Breast epithelium (tissue), 4 donors: ENCODE measurements around the gene MRPL43. TPM values are rescaled to one million over a fixed set of nuclear protein-coding genes. Genes with fewer than 3 reads are reported as not detected.
A peak's percentile ranks its signal among the peaks of the same experiment; 100 is the strongest.

Source experiments
- DNase-seq, 2 donors: peaks; one replicate each; pipeline ENCODE4 v3.0.0-alpha.2; 2019; ENCODE audit warnings: low spot score in 2 of 2
- H3K27ac ChIP-seq, 2 donors: fragments of 200-600 bp; sonication (generic) in 1 of 2; one replicate each; pipeline ENCODE4 v1.5.1; 2016 to 2019; ENCODE audit warnings: mild to moderate bottlenecking in 1 of 2
- H3K27me3 ChIP-seq, 2 donors: fragments of 200-600 bp; sonication (generic) in 1 of 2; one replicate each; pipeline versions ENCODE4 v1.5.1 to v1.6.0; 2017 to 2019; ENCODE audit warnings: control low read depth in 1 of 2, mild to moderate bottlenecking in 1 of 2
- H3K36me3 ChIP-seq: fragments of 200-600 bp; one replicate; pipeline ENCODE4 v1.5.1; 2019
- H3K4me1 ChIP-seq, 2 donors: fragments of 200-600 bp; sonication (generic); one replicate each; pipeline ENCODE4 v1.5.1; 2016 to 2019; ENCODE audit warnings: control low read depth in 1 of 2
- H3K4me3 ChIP-seq, 3 donors: fragments of 200-600 bp; sonication (generic); 1 replicate in 2 of 3; 2 replicates in 1 of 3; pipeline ENCODE4 v1.5.1; 2016 to 2019; ENCODE audit warnings: mild to moderate bottlenecking in 3 of 3, moderate library complexity in 2 of 3
- H3K9me3 ChIP-seq, 2 donors: fragments of 200-600 bp; sonication (generic) in 1 of 2; one replicate each; pipeline ENCODE4 v1.5.1; 2016 to 2019; ENCODE audit warnings: control low read depth in 1 of 2
- POLR2A ChIP-seq: fragments of 450-650 bp; IDR thresholded peaks from one replicate; pipeline ENCODE4 v1.6.1; 2016; ENCODE audit warnings: antibody characterized with exemption, mild to moderate bottlenecking, moderate library complexity
- POLR2AphosphoS5 ChIP-seq, 3 donors: sonication (generic); formaldehyde crosslinking; IDR thresholded peaks; one replicate each; pipeline ENCODE4 v1.6.1; 2017; ENCODE audit warnings: antibody characterized with exemption in 3 of 3
- intact Hi-C: fragments of 100-400 bp; cut with DNase I; formaldehyde crosslinking; loops from one replicate; pipeline ENCODE4 v1.15.1; 2023; ENCODE audit warnings: low total_unique reads
- total RNA-seq, 3 donors: library from RNA; depleted of rRNA; stranded (reverse); fragments of >200 nt; gene quantifications; one replicate each; pipeline ENCODE4 v1.1.0, GENCODE V29; 2016
- TF ChIP-seq, protein P1 (sequence below), 3 donors: fragments of 450-650 bp; IDR thresholded peaks; one replicate each; pipeline ENCODE4 v1.5.1; 2016 to 2017; ENCODE audit warnings: antibody characterized with exemption in 3 of 3, mild to moderate bottlenecking in 3 of 3, moderate library complexity in 3 of 3

MRPL43 gene
- total RNA-seq, 3 donors from 2014 or later: 75.4 to 104 (median 84.6) TPM

GRCh38 chr10:100970076-100970913 is 17.0 kb downstream of the MRPL43 start:
- Histone ChIP-seq H3K27ac (no peak overlapping the region), H3K36me3 (no peaks in the 10 kb centered on the region), H3K27me3 (no peaks in the 10 kb centered on the region), H3K4me1 (no peaks in the 10 kb centered on the region), H3K4me3 (peak overlapping the region; percentile 46 to 74 (median 71)), H3K9me3 (no peaks in the 10 kb centered on the region)
- peak in 1 of 2 donors; percentile 20 for DNase-seq
- intact Hi-C loops: no loop called here
- TF ChIP-seq POLR2AphosphoS5 (IDR thresholded peaks at IDR 0.05) (no peak), POLR2A (no peak)
- TF ChIP-seq, protein P1, sequence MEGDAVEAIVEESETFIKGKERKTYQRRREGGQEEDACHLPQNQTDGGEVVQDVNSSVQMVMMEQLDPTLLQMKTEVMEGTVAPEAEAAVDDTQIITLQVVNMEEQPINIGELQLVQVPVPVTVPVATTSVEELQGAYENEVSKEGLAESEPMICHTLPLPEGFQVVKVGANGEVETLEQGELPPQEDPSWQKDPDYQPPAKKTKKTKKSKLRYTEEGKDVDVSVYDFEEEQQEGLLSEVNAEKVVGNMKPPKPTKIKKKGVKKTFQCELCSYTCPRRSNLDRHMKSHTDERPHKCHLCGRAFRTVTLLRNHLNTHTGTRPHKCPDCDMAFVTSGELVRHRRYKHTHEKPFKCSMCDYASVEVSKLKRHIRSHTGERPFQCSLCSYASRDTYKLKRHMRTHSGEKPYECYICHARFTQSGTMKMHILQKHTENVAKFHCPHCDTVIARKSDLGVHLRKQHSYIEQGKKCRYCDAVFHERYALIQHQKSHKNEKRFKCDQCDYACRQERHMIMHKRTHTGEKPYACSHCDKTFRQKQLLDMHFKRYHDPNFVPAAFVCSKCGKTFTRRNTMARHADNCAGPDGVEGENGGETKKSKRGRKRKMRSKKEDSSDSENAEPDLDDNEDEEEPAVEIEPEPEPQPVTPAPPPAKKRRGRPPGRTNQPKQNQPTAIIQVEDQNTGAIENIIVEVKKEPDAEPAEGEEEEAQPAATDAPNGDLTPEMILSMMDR (IDR thresholded peaks at IDR 0.05): no peak

DNA sequence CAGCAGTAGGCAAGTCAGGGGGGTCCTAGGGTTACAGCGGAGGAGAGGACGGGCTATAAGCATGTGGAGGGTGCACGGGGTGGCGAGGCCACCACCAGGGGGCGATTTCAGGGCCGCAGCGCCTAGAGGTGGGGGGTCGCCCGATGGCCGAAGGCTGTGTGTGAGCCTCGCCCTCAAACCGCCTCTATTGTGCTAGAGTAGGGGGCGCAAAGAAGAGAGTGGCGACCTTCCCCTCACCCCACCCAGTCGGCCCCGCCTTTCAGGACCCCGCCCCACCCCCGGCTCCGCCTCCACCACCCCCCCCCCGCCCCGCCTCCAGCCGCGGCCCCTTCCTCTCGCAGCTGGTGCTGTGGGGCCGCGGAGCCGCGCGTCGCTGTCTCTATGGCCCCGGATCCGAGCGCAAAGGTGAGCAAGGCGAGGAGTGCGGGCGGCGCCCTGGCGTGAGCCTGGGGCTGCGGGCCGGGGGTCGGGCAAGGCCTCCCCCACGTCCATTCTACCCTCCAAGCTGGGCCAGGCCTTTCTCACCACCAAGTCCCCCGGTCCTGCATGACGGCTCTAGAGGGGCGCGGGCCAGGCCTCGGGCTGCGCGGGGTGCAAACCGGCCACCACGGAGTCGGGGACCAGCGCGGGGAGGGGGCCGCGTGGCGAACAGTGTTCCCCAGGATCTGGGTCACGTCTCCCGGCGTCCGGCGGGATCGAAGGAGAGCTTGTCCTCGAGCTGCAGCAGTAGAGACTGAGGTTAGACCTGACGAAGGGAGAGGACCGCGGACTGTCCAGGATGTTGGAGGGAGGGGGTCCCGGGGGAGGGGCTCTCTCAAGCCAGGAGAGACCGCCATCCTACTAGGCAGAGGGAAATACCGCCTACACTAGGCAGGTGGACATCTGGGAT is 17.9 kb downstream of the MRPL43 start, which contains the start of gene SEMA4G:
Gene SEMA4G (plus strand): TSS at position 318 of the 889 bp plus-strand sequence. CDS start 3,409 bp downstream, outside the sequence.
- no peak for TF ChIP-seq POLR2A
- TF ChIP-seq, protein P1 (IDR thresholded peaks at IDR 0.05): peak; percentile 48 to 55 (median 54)
- no peak for TF ChIP-seq POLR2AphosphoS5 (IDR thresholded peaks at IDR 0.05)
- no peak for DNase-seq
- H3K27me3 ChIP-seq: no peaks in the 10 kb centered on the region
- no peaks in the 10 kb centered on the region for H3K9me3 ChIP-seq
- peak within 1 kb of the TSS; percentile 46 to 74 (median 71) for H3K4me3 ChIP-seq
- no peaks in the 10 kb centered on the region for H3K4me1 ChIP-seq
- intact Hi-C loops: no loop called here
- no peaks in the 10 kb centered on the region for H3K36me3 ChIP-seq
- no peak within 1 kb of the TSS for H3K27ac ChIP-seq

GRCh38 chr10:100968863-100969186 is 18.5 kb downstream of the MRPL43 start:
- intact Hi-C loops: no loop called here
- TF ChIP-seq, protein P1 (IDR thresholded peaks at IDR 0.05): no peak
- TF ChIP-seq POLR2AphosphoS5 (IDR thresholded peaks at IDR 0.05): no peak
- Histone ChIP-seq H3K4me3 (peak overlapping the region; percentile 46 to 74 (median 71)), H3K27me3 (no peaks in the 10 kb centered on the region), H3K4me1 (no peaks in the 10 kb centered on the region), H3K9me3 (no peaks in the 10 kb centered on the region), H3K36me3 (no peaks in the 10 kb centered on the region), H3K27ac (no peak overlapping the region)
- no peak for DNase-seq

DNA sequence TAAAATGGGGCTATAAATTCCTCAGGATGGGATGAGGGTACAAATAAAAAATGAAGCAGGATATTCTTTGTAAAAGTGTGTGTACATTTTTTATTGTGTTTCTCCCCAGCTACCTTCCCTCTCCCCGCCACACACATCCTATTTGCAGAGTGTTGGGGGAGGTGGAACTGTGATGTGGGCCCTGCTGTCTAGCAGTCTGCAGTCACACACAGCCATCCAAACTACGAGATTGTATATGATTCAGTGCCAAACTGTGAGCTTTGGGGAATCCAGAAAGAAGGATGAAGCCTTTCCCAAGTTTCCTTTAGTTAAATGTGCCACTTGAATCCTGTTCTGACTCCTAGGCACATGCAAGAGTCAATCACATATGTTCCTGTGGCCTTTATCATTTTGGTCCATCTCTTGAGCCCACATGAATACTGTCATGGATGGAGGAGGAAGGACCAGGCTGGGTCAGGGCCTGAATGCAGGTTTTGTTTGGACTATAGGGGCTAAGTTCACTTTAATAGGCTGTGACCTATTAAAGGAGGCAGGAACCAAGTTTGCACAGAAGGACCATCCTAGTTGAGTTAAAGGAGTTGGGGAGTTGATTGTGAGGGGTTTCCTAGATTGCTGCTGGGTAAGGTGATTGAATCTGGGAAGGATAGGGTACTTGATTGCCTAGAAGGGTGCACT is 19.1 kb downstream of the MRPL43 start:
- no peak for DNase-seq
- Histone ChIP-seq H3K36me3 (no peaks in the 10 kb centered on the region), H3K4me1 (no peaks in the 10 kb centered on the region), H3K9me3 (no peaks in the 10 kb centered on the region), H3K4me3 (peak overlapping the region in 1 of 3 donors; percentile 74), H3K27ac (no peak overlapping the region), H3K27me3 (no peaks in the 10 kb centered on the region)
- TF ChIP-seq POLR2AphosphoS5 (IDR thresholded peaks at IDR 0.05) (no peak), POLR2A (no peak)
- TF ChIP-seq, protein P1 (IDR thresholded peaks at IDR 0.05): no peak
- intact Hi-C loops: no loop called here
